Activated CD8-positive, alpha-beta T cell treated with anti-CD3 and anti-CD28 coated beads for 36 hours (primary cell): ENCODE measurements around the gene SH3BP4. TPM values are rescaled to one million over a fixed set of nuclear protein-coding genes. Genes with fewer than 3 reads are reported as not detected.

Experiments
- ATAC-seq: fragments of 200-7000 bp; cut with Tn5 transposase; one replicate; pipeline ENCODE4 v1.10.0; 2021; ENCODE audit warnings: mild to moderate bottlenecking, moderate library complexity
- CTCF ChIA-PET: fragments of 350-600 bp; sonication (Branson Sonifier 250); formaldehyde crosslinking; loops from one replicate; lab custom pipeline; 2021; ENCODE audit warnings: antibody characterized with exemption; lab: Charles Lee
- POLR2A ChIA-PET: fragments of 350-600 bp; sonication (Branson Sonifier 250); formaldehyde crosslinking; loops from one replicate; lab custom pipeline; 2021; ENCODE audit warnings: antibody characterized with exemption; lab: Charles Lee
- DNase-seq: peaks from one replicate; pipeline ENCODE4 v3.0.0-alpha.2; 2020
- H3K27ac Mint-ChIP-seq: one replicate; pipeline ENCODE4 v1.8.0; 2021; ENCODE audit warnings: mild to moderate bottlenecking, mixed read lengths
- H3K27me3 Mint-ChIP-seq: one replicate; pipeline ENCODE4 v1.8.0; 2021; ENCODE audit warnings: mixed read lengths
- H3K36me3 Mint-ChIP-seq: one replicate; pipeline ENCODE4 v1.8.0; 2021; ENCODE audit warnings: low read depth, mixed read lengths
- H3K4me1 Mint-ChIP-seq: one replicate; pipeline ENCODE4 v1.8.0; 2021; ENCODE audit warnings: low read depth, mixed read lengths
- H3K4me3 Mint-ChIP-seq: one replicate; pipeline ENCODE4 v1.8.0; 2021; ENCODE audit warnings: mild to moderate bottlenecking, moderate library complexity, mixed read lengths
- H3K9me3 Mint-ChIP-seq: one replicate; pipeline ENCODE4 v1.8.0; 2021; ENCODE audit warnings: mixed read lengths
- intact Hi-C: fragments of 100-400 bp; cut with micrococcal nuclease; formaldehyde crosslinking; loops from one replicate; pipeline ENCODE4 v1.10.0; 2022
- total RNA-seq, 2 experiments: library from RNA; stranded (reverse); gene quantifications; one replicate each; pipeline ENCODE4 v1.2.3, GENCODE V29; 2021
- TF ChIP-seq, protein P1 (sequence below): fragments of 200-600 bp; IDR thresholded peaks from one replicate; pipeline ENCODE4 v1.8.0; 2022; ENCODE audit warnings: antibody characterized with exemption, mild to moderate bottlenecking

Gene SH3BP4
- total RNA-seq, 2 experiments from 2014 or later, result 0.14 to 0.54 TPM

DNA sequence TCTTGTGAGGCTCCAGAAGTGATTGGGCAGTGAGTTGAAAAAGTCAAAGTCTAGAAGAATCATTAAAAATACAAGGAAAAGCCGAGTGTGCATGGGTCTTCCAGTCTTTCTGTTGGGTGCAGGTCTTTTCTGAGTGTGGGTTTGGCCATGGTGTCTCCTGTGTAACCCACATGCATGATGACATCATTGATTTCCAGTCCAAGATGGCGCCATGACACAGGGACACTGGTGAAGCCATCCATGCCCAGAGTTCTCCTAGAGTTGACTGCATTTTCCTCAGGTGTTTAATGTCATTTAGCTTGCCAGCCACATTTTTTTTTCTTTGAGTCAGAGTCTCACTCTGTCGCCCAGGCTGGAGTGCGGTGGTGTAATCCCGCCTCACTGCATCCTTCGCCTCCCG lies 35.9 kb downstream of the SH3BP4 start:
- TF ChIP-seq, protein P1, sequence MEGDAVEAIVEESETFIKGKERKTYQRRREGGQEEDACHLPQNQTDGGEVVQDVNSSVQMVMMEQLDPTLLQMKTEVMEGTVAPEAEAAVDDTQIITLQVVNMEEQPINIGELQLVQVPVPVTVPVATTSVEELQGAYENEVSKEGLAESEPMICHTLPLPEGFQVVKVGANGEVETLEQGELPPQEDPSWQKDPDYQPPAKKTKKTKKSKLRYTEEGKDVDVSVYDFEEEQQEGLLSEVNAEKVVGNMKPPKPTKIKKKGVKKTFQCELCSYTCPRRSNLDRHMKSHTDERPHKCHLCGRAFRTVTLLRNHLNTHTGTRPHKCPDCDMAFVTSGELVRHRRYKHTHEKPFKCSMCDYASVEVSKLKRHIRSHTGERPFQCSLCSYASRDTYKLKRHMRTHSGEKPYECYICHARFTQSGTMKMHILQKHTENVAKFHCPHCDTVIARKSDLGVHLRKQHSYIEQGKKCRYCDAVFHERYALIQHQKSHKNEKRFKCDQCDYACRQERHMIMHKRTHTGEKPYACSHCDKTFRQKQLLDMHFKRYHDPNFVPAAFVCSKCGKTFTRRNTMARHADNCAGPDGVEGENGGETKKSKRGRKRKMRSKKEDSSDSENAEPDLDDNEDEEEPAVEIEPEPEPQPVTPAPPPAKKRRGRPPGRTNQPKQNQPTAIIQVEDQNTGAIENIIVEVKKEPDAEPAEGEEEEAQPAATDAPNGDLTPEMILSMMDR, result no peak
- Mint-ChIP-seq H3K27ac (no peak overlapping the region), H3K36me3 (no peaks in the 10 kb centered on the region), H3K27me3 (peaks cover 3% of the 10 kb centered on the region), H3K9me3 (no peaks in the 10 kb centered on the region), H3K4me1 (no peaks in the 10 kb centered on the region), H3K4me3 (no peak overlapping the region)
- POLR2A ChIA-PET, result no interaction called here
- no peak for ATAC-seq
- CTCF ChIA-PET, result interaction anchor here (0.6 kb wide), 1 partner anchor 87 kb away, joined by 3 read pairs; no protein-coding TSS in a partner anchor
- DNase-seq, result no peak
- intact Hi-C loops, result no loop called here

DNA sequence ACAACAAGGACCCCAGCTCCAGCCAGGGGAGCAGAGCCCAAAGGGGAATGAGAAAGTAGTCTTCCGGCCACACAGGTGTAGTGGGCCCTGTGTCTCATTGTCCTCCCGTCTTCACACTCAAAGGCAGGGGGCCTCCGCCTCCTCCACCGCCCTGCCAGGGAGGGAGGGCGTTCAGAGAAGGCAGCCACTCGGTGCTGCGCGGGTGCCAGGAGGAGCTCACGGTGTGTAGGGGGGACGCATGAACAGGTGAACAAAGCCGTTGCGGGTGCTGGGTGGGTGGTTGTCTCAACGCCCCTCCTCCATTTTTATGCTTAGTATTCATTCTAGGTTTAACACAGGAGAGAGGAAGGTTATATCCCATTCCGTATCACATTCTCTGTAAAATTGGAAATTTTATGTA lies 36.7 kb downstream of the SH3BP4 start:
- Mint-ChIP-seq H3K4me1 (no peaks in the 10 kb centered on the region), H3K9me3 (no peaks in the 10 kb centered on the region), H3K36me3 (no peaks in the 10 kb centered on the region), H3K27ac (no peak overlapping the region), H3K4me3 (no peak overlapping the region), H3K27me3 (peaks cover 6% of the 10 kb centered on the region)
- CTCF ChIA-PET, result interaction anchor here (0.7 kb wide), 1 partner anchor 26 kb away, joined by 3 read pairs; no protein-coding TSS in a partner anchor
- POLR2A ChIA-PET, result no interaction called here
- intact Hi-C loops, result no loop called here
- TF ChIP-seq, protein P1, result no peak
- DNase-seq (no peak), ATAC-seq (no peak)

DNA sequence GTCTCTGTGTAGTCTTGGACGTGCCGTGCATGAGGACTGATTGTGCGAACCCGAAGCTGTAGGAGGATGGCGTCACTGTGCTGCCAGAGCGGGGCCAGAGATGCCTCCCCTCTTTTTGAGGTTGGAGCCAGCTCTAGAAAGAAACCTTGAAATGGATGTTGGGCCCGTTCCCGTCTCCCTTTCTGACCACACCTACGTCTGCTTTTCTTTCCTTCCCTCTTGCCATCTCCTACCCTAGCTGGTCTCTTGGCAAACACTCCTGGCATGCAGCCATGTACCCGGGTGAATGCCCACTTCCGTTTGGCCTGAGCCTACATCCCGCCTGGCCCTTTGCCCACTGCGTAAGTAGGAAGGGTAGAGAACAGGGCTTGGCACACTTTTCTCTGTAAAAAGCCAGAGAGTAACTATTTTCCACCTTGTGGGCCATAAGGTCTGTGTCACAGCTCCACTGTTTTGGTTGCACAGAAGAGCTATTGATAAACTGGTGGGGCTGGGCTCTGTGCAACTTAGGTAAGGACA lies 37.4 kb downstream of the SH3BP4 start:
- Mint-ChIP-seq H3K9me3 (no peaks in the 10 kb centered on the region), H3K27me3 (peaks cover 7% of the 10 kb centered on the region), H3K4me1 (no peaks in the 10 kb centered on the region), H3K36me3 (no peaks in the 10 kb centered on the region), H3K4me3 (no peak overlapping the region), H3K27ac (no peak overlapping the region)
- no peak for DNase-seq
- POLR2A ChIA-PET, result no interaction called here
- no peak for ATAC-seq
- TF ChIP-seq, protein P1, result no peak
- CTCF ChIA-PET, result no interaction called here
- intact Hi-C loops, result no loop called here

DNA sequence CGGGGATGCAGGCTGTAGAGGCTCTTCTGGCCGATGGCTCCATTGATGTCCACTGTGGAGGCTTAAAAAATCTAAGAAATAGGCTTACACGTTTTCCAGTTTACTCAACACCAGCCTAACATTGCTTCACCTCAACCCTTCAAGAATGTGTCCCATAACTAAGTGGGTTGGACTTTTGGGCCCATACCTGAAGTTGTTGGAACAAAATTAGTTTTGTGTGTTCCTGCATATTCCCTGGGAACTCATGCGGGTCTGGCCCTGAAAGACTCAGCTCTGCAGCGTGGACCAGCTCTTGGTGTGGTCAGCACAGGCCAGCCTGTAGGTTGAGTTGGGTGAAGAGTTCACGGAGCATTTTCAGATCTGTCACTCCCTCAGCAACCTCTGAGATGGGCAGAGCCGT lies 38.5 kb downstream of the SH3BP4 start:
- CTCF ChIA-PET, result no interaction called here
- intact Hi-C loops, result no loop called here

DNA sequence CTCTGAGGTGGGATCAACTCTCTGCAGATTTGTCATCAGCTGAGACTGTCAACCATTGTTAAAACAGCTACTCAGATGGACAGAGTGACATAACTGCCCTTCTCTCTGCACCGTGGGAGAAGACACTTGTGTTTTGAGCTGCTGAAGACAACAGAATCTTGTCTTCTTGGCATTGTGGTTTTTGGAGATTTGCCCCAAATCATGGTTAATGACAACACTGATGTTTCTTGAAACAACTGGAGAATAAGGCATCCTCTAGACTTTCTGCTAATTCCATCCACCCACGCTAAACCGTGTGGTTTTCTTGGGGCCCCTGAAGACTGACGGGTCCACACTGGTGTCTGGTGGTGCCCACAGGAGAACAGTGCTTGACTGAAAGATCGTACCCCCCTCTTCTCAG lies 39.5 kb downstream of the SH3BP4 start:
- Mint-ChIP-seq H3K36me3 (no peaks in the 10 kb centered on the region), H3K4me1 (peaks cover 2% of the 10 kb centered on the region), H3K9me3 (no peaks in the 10 kb centered on the region), H3K4me3 (no peak overlapping the region), H3K27ac (no peak overlapping the region), H3K27me3 (peaks cover 10% of the 10 kb centered on the region)
- intact Hi-C loops, result no loop called here
- TF ChIP-seq, protein P1, result no peak
- POLR2A ChIA-PET, result no interaction called here
- no peak for DNase-seq
- no peak for ATAC-seq
- CTCF ChIA-PET, result no interaction called here

More for the DNA sequence above, 38.5 kb downstream of the SH3BP4 start:
- Mint-ChIP-seq H3K4me3 (no peak overlapping the region), H3K4me1 (peaks cover 2% of the 10 kb centered on the region), H3K27me3 (peaks cover 10% of the 10 kb centered on the region), H3K9me3 (no peaks in the 10 kb centered on the region), H3K36me3 (no peaks in the 10 kb centered on the region), H3K27ac (no peak overlapping the region)
- ATAC-seq (no peak), DNase-seq (no peak)
- TF ChIP-seq, protein P1, result no peak
- POLR2A ChIA-PET, result no interaction called here
